ENCODE data around the gene TBCD. TPM values are rescaled to one million over a fixed set of nuclear protein-coding genes. Genes with fewer than 3 reads are reported as not detected.

Gene TBCD
- total and polyA plus RNA-seq, 9 of the 15 experiments (the other 6 are each of a cell fraction or from before 2014, with no cell fraction given): 8.9 to 98.5 (median 28.0) TPM

DNA sequence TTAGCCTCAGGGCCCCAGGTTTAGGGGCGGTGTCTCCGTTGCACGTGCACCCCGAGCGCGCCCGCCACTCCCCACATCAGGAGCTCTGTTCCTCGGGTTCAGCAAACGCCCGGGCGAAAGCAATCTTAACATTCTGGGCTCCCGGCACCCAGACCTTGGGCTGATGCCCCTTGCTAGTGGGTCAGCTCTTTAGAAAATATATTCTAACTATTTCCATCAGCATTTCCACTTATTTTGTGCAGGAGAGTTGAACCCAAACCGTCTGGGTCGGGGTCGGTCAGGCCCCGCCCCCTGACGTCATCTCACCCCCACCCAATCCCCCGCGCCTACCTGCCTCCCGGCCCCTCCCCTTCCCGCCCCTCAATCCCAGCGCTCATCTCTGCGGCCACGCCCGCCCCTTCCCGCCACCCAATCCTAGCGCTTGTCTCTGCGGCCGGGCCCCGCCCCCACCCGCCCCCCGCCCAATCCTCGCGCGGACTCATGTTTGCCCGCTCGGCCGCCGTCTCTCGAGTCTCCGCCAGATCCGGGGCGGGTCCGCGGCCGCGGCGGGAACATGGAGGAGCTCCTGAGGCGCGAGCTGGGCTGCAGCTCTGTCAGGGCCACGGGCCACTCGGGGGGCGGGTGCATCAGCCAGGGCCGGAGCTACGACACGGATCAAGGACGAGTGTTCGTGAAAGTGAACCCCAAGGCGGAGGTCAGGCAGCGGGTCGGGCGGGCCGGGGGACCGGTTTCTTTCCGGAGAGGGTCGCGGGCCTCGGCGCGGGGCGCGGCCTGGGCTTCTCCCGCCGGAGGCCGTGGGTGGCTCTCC lies 35.5 kb upstream of the TBCD start, which contains the start of gene FN3KRP (continued):
- TF ChIP-seq PML (IDR thresholded peaks at IDR 0.05; ENCODE audit: low read length) (0 out of 2 replicates have a peak, but pooled peaks have one; percentile 33), PHF8 (IDR thresholded peaks at IDR 0.05; ENCODE audit: borderline replicate concordance, low read length) (peak; percentile 73; the same call in 1 of the 2 replicates), RFX5 (IDR thresholded peaks at IDR 0.05; ENCODE audit: low read depth, low read length) (no peak), HCFC1 (IDR thresholded peaks at IDR 0.05; ENCODE audit: low read depth, low read length) (peak; percentile 34; the same call in 1 of the 2 replicates), MTF1 (CRISPR knock-in tag; IDR thresholded peaks at IDR 0.05; ENCODE audit: borderline replicate concordance) (no peak), HDAC1 (IDR thresholded peaks at IDR 0.05) (peak in 1 of 2 experiments; percentile 65; a peak in 2 of 4 replicates), ETV1 (tag; conservative IDR thresholded peaks at IDR 0.05; ENCODE audit: low read depth) (peak; percentile 60), ZBTB7A (IDR thresholded peaks at IDR 0.05; ENCODE audit: borderline replicate concordance, control insufficient read depth, low read depth, low read length) (peak; percentile 45; the same call in 1 of the 2 replicates), JUNB (CRISPR knock-in tag; conservative IDR thresholded peaks at IDR 0.05) (no peak), MXI1 (IDR thresholded peaks at IDR 0.05; ENCODE audit: low read depth, low read length) (peak; percentile 40; the same call in 1 of the 2 replicates), ATF1 (CRISPR knock-in tag; IDR thresholded peaks at IDR 0.05) (0 out of 2 replicates have a peak, but pooled peaks have one; percentile 14), ATF1 (tag; IDR thresholded peaks at IDR 0.05) (peak; percentile 62), ZFX (CRISPR knock-in tag; IDR thresholded peaks at IDR 0.05) (peak; percentile 61; the same call in 1 of the 2 replicates), POLR2AphosphoS5 (IDR thresholded peaks at IDR 0.05; ENCODE audit: control insufficient read depth, insufficient read depth, low read depth, low read length) (peak; percentile 74; the same call in 1 of the 2 replicates), SP2 (IDR thresholded peaks at IDR 0.05; ENCODE audit: extremely low read depth, low read depth, low read length, poor library complexity, severe bottlenecking) (no peak), TAF1 (IDR thresholded peaks at IDR 0.05; ENCODE audit: control insufficient read depth, extremely low read depth, insufficient read depth, low read length, severe bottlenecking) (peak; percentile 73), RFX7 (CRISPR knock-in tag; IDR thresholded peaks at IDR 0.05) (no peak), DPF2 (IDR thresholded peaks at IDR 0.05) (no peak), STAT5B (CRISPR knock-in tag; IDR thresholded peaks at IDR 0.05) (no peak), POLR2A (conservative IDR thresholded peaks at IDR 0.05) (peak; percentile 82), MBD2 (IDR thresholded peaks at IDR 0.05; ENCODE audit: borderline replicate concordance, low read depth) (peak; percentile 48; the same call in 1 of the 2 replicates), RB1 (IDR thresholded peaks at IDR 0.05; ENCODE audit: low read depth) (peak; percentile 88), GABPA (tag; conservative IDR thresholded peaks at IDR 0.05; ENCODE audit: low read depth) (peak; percentile 86), JUND (IDR thresholded peaks at IDR 0.05; ENCODE audit: borderline replicate concordance, low read depth, low read length) (peak; percentile 45; the same call in 1 of the 2 replicates), JUND (tag; IDR thresholded peaks at IDR 0.05; ENCODE audit: borderline replicate concordance, low read depth, low read length) (no peak), ATF7 (IDR thresholded peaks at IDR 0.05) (peak; percentile 79)
- TF ChIP-seq, protein P1, sequence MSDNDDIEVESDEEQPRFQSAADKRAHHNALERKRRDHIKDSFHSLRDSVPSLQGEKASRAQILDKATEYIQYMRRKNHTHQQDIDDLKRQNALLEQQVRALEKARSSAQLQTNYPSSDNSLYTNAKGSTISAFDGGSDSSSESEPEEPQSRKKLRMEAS (CRISPR knock-in tag; IDR thresholded peaks at IDR 0.05): peak; percentile 1; the same call in 1 of the 2 replicates
- TF ChIP-seq, protein P2, sequence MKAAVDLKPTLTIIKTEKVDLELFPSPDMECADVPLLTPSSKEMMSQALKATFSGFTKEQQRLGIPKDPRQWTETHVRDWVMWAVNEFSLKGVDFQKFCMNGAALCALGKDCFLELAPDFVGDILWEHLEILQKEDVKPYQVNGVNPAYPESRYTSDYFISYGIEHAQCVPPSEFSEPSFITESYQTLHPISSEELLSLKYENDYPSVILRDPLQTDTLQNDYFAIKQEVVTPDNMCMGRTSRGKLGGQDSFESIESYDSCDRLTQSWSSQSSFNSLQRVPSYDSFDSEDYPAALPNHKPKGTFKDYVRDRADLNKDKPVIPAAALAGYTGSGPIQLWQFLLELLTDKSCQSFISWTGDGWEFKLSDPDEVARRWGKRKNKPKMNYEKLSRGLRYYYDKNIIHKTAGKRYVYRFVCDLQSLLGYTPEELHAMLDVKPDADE (conservative IDR thresholded peaks at IDR 0.05; ENCODE audit: control insufficient read depth, low read depth, low read length): 0 out of 2 replicates have a peak, but pooled peaks have one; percentile 32
